ENCODE measurements around the gene EPS15. TPM values are rescaled to one million over a fixed set of nuclear protein-coding genes. Genes with fewer than 3 reads are reported as not detected.

EPS15 gene
- total RNA-seq, 1 experiment from 2014 or later = 37.1 TPM

DNA sequence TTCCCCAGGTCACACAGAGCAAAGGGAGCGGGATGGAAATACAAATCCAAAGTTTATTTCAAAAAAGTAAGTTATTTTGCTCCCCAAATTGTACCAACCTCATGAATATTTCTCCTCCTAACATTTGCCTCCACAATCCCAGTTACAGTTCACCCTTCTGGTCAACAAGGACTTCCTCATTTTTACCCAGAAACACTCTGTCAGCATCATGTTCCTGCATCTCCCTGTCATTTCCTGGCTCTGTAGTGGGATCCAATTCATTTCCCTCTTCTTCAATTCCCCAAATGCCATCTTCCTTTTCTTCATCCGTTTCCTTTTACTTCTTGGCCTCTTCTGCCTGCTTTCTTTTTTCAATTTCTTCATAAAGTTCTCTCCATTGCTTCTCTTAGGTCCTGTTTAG, 32.0 kb upstream of the EPS15 start (continued):
- no peak for TF ChIP-seq ZNF232 (CRISPR knock-in tag; IDR thresholded peaks at IDR 0.05)
- TF ChIP-seq RELA (CRISPR knock-in tag; IDR thresholded peaks at IDR 0.05; ENCODE audit: borderline replicate concordance) = no peak
- TF ChIP-seq SMAD4 (CRISPR knock-in tag; IDR thresholded peaks at IDR 0.05) = no peak
- TF ChIP-seq, protein P1, sequence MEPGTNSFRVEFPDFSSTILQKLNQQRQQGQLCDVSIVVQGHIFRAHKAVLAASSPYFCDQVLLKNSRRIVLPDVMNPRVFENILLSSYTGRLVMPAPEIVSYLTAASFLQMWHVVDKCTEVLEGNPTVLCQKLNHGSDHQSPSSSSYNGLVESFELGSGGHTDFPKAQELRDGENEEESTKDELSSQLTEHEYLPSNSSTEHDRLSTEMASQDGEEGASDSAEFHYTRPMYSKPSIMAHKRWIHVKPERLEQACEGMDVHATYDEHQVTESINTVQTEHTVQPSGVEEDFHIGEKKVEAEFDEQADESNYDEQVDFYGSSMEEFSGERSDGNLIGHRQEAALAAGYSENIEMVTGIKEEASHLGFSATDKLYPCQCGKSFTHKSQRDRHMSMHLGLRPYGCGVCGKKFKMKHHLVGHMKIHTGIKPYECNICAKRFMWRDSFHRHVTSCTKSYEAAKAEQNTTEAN (CRISPR knock-in tag; IDR thresholded peaks at IDR 0.05) = no peak
- TF ChIP-seq JAZF1 (CRISPR knock-in tag; IDR thresholded peaks at IDR 0.05) = no peak
- TF ChIP-seq ZNF396 (CRISPR knock-in tag; IDR thresholded peaks at IDR 0.05; ENCODE audit: borderline replicate concordance) = no peak
- TF ChIP-seq CREM (CRISPR knock-in tag; IDR thresholded peaks at IDR 0.05) = no peak

DNA sequence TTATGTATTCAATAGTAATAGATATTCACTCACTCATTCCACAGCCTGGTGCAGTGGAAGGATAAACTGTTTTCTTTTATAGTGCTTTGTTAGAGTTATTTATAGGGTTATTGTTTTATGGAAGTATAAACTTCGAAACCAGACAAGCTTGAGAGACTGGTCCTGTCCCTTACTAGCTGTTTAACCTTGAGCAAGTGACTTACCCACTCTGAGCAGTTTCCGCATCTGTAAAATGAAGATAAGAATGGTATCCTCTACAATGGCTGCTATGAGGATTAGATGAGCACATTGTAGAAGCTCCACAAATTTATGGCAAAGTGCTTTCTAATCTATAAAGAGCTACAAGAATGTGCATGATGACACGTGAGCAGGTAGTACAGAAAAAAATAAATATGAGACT, 30.8 kb upstream of the EPS15 start:
- ATAC-seq (no peak), DNase-seq (ENCODE audit: low spot score) (no peak)
- H3K27me3 Mint-ChIP-seq (ENCODE audit: low read depth) = no peaks in the 10 kb centered on the region
- no peak overlapping the region for H3K27ac Mint-ChIP-seq
- POLR2A ChIA-PET = no interaction called here
- no peaks in the 10 kb centered on the region for H3K9me3 Mint-ChIP-seq
- H3K36me3 Mint-ChIP-seq = no peaks in the 10 kb centered on the region
- TF ChIP-seq, protein P2, sequence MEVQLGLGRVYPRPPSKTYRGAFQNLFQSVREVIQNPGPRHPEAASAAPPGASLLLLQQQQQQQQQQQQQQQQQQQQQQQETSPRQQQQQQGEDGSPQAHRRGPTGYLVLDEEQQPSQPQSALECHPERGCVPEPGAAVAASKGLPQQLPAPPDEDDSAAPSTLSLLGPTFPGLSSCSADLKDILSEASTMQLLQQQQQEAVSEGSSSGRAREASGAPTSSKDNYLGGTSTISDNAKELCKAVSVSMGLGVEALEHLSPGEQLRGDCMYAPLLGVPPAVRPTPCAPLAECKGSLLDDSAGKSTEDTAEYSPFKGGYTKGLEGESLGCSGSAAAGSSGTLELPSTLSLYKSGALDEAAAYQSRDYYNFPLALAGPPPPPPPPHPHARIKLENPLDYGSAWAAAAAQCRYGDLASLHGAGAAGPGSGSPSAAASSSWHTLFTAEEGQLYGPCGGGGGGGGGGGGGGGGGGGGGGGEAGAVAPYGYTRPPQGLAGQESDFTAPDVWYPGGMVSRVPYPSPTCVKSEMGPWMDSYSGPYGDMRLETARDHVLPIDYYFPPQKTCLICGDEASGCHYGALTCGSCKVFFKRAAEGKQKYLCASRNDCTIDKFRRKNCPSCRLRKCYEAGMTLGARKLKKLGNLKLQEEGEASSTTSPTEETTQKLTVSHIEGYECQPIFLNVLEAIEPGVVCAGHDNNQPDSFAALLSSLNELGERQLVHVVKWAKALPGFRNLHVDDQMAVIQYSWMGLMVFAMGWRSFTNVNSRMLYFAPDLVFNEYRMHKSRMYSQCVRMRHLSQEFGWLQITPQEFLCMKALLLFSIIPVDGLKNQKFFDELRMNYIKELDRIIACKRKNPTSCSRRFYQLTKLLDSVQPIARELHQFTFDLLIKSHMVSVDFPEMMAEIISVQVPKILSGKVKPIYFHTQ (CRISPR knock-in tag; IDR thresholded peaks at IDR 0.05) = no peak
- CTCF ChIA-PET = no interaction called here
- no peaks in the 10 kb centered on the region for H3K4me1 Mint-ChIP-seq
- no peak overlapping the region for H3K4me3 Mint-ChIP-seq

DNA sequence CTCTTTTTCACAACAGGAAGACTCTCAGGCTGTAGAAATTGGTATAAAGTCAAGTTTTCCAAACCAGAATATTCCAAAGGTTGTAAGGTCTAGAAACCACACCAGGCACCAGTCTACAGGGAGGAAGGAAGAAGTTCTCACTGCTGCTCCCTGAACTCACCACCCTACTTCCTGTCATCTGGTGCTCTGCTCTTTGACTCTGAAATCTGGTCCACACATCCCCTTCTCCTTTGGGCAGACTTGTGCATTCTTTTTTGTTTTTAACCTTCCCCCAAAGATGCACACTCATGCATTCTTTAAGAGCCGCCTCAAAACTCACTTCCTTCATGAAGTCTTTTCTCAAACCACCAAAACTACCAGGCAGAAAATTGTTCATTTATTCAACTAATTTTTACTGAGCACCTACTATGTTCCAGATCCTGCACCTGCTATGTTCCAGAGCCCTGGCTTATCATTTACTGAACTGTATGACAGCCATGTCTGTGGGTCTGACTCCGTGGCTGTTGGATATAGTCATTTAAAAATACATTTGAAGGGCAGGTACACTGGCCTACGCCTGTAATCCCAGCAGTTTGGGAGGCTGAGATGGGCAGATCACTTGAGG, 30.1 kb upstream of the EPS15 start:
- Mint-ChIP-seq H3K4me3 (no peak overlapping the region), H3K27ac (no peak overlapping the region), H3K9me3 (no peaks in the 10 kb centered on the region), H3K36me3 (no peaks in the 10 kb centered on the region), H3K27me3 (ENCODE audit: low read depth) (no peaks in the 10 kb centered on the region), H3K4me1 (no peaks in the 10 kb centered on the region)
- no peak for DNase-seq (ENCODE audit: low spot score)
- no peak for TF ChIP-seq NFYB (CRISPR knock-in tag; conservative IDR thresholded peaks at IDR 0.05; ENCODE audit: low read depth)
- TF ChIP-seq JAZF1 (CRISPR knock-in tag; IDR thresholded peaks at IDR 0.05) = no peak
- TF ChIP-seq, protein P2 (CRISPR knock-in tag; IDR thresholded peaks at IDR 0.05) = no peak
- TF ChIP-seq TP53 (CRISPR knock-in tag; IDR thresholded peaks at IDR 0.05) = no peak
- no peak for TF ChIP-seq RELA (CRISPR knock-in tag; IDR thresholded peaks at IDR 0.05; ENCODE audit: borderline replicate concordance)
- ChIA-PET POLR2A (no interaction called here), CTCF (interaction anchor here (0.6 kb wide), 1 partner anchor 183 kb away, joined by 3 read pairs; no protein-coding TSS in a partner anchor)
- no peak for ATAC-seq

DNA sequence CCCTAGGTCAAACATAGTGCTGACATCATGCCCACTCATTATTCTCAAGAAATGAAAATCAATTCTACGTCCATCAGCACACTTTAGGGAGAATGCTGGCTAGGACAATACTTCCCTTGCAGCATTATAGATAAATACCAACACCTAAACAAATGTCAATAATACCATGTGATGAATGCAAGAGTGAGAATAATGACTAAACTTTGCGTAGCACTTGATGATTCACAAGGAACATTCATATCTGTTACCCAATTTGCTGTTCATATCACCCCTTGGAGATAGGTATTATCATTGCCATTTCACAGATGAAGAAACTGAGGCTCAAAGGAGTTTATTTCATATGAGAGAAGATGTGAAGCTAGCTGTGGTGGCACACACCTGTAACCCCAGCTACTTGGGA, 24.8 kb upstream of the EPS15 start:
- no peaks in the 10 kb centered on the region for H3K27me3 Mint-ChIP-seq (ENCODE audit: low read depth)
- H3K27ac Mint-ChIP-seq = no peak overlapping the region
- ATAC-seq (no peak), DNase-seq (ENCODE audit: low spot score) (no peak)
- peaks cover 1% of the 10 kb centered on the region for H3K4me1 Mint-ChIP-seq
- H3K36me3 Mint-ChIP-seq = no peaks in the 10 kb centered on the region
- POLR2A ChIA-PET = no interaction called here
- CTCF ChIA-PET = no interaction called here
- no peaks in the 10 kb centered on the region for H3K9me3 Mint-ChIP-seq
- no peak overlapping the region for H3K4me3 Mint-ChIP-seq
- TF ChIP-seq, protein P3, sequence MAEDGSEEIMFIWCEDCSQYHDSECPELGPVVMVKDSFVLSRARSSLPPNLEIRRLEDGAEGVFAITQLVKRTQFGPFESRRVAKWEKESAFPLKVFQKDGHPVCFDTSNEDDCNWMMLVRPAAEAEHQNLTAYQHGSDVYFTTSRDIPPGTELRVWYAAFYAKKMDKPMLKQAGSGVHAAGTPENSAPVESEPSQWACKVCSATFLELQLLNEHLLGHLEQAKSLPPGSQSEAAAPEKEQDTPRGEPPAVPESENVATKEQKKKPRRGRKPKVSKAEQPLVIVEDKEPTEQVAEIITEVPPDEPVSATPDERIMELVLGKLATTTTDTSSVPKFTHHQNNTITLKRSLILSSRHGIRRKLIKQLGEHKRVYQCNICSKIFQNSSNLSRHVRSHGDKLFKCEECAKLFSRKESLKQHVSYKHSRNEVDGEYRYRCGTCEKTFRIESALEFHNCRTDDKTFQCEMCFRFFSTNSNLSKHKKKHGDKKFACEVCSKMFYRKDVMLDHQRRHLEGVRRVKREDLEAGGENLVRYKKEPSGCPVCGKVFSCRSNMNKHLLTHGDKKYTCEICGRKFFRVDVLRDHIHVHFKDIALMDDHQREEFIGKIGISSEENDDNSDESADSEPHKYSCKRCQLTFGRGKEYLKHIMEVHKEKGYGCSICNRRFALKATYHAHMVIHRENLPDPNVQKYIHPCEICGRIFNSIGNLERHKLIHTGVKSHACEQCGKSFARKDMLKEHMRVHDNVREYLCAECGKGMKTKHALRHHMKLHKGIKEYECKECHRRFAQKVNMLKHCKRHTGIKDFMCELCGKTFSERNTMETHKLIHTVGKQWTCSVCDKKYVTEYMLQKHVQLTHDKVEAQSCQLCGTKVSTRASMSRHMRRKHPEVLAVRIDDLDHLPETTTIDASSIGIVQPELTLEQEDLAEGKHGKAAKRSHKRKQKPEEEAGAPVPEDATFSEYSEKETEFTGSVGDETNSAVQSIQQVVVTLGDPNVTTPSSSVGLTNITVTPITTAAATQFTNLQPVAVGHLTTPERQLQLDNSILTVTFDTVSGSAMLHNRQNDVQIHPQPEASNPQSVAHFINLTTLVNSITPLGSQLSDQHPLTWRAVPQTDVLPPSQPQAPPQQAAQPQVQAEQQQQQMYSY (CRISPR knock-in tag; IDR thresholded peaks at IDR 0.05) = no peak
- TF ChIP-seq, protein P4, sequence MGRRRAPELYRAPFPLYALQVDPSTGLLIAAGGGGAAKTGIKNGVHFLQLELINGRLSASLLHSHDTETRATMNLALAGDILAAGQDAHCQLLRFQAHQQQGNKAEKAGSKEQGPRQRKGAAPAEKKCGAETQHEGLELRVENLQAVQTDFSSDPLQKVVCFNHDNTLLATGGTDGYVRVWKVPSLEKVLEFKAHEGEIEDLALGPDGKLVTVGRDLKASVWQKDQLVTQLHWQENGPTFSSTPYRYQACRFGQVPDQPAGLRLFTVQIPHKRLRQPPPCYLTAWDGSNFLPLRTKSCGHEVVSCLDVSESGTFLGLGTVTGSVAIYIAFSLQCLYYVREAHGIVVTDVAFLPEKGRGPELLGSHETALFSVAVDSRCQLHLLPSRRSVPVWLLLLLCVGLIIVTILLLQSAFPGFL (CRISPR knock-in tag; IDR thresholded peaks at IDR 0.05; ENCODE audit: borderline replicate concordance) = no peak
- TF ChIP-seq, protein P5, sequence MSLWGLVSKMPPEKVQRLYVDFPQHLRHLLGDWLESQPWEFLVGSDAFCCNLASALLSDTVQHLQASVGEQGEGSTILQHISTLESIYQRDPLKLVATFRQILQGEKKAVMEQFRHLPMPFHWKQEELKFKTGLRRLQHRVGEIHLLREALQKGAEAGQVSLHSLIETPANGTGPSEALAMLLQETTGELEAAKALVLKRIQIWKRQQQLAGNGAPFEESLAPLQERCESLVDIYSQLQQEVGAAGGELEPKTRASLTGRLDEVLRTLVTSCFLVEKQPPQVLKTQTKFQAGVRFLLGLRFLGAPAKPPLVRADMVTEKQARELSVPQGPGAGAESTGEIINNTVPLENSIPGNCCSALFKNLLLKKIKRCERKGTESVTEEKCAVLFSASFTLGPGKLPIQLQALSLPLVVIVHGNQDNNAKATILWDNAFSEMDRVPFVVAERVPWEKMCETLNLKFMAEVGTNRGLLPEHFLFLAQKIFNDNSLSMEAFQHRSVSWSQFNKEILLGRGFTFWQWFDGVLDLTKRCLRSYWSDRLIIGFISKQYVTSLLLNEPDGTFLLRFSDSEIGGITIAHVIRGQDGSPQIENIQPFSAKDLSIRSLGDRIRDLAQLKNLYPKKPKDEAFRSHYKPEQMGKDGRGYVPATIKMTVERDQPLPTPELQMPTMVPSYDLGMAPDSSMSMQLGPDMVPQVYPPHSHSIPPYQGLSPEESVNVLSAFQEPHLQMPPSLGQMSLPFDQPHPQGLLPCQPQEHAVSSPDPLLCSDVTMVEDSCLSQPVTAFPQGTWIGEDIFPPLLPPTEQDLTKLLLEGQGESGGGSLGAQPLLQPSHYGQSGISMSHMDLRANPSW (CRISPR knock-in tag; conservative IDR thresholded peaks at IDR 0.05; ENCODE audit: low read depth) = no peak
- TF ChIP-seq TEAD4 (CRISPR knock-in tag; IDR thresholded peaks at IDR 0.05) (no peak), FOXJ3 (CRISPR knock-in tag; IDR thresholded peaks at IDR 0.05; ENCODE audit: borderline replicate concordance) (no peak)
